ENCODE results near the gene PRKCH.
"Not testable (repeated sequence)": the region's sequence is repeated elsewhere in the genome, so short reads cannot be mapped to it uniquely, and the experiment has no call there.

PRKCH gene

DNA sequence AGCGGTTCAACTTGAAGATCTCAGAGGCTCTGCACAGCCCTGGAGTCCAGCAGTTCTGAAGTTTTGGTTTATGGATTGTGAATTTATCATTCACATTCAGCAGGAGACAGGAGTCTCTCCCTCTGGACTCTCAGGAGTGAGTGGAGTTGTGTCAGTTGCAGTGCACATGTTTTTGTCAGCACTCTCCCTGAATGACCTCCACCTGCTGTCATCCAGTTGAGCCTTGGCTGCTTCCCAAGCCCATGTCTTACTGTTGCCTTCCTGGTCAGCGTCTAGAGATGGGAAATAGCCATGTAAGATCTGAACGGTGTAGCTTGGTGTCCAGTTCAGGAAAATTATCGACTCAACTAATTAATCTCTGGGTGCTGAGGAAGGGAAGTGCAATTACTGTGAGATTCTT lies 133.2 kb downstream of the PRKCH start:
- DNase-seq (ENCODE audit: low read depth in 2 of 2) = no peak

DNA sequence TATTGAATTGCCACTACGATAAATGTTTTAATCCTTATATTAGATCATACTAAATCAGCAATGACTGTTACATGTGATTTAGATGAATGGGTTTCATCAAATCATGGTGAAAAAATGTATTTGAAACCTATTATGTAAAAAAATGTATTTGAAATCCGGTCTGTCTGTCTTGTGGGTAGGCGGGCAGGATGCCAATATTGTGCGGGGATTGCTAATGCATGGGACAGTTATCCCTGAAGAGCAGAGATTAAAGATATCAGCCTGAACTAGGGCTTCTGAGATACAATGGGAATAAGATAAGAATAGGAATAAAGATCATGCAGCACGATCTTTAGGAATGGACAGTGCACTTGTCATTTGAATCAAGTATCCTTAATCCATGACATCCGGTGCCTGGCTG lies 134.0 kb downstream of the PRKCH start:
- DNase-seq (ENCODE audit: low read depth in 2 of 2) = no peak

- peak in 1 of 2 experiments; percentile 33 for DNase-seq (ENCODE audit: low read depth in 2 of 2)
Observed at GRCh38 chr14:61456720-61457119, 135.3 kb downstream of the PRKCH start.

- DNase-seq (ENCODE audit: low read depth in 2 of 2) = no peak
Observed at GRCh38 chr14:61458766-61459165, 137.4 kb downstream of the PRKCH start.

GRCh38 chr14:61459229-61459628 lies 137.8 kb downstream of the PRKCH start:
- no peak for DNase-seq (ENCODE audit: low read depth in 2 of 2)

GRCh38 chr14:61460063-61460462 lies 138.7 kb downstream of the PRKCH start:
- DNase-seq (ENCODE audit: low read depth in 2 of 2) = no peak

DNA sequence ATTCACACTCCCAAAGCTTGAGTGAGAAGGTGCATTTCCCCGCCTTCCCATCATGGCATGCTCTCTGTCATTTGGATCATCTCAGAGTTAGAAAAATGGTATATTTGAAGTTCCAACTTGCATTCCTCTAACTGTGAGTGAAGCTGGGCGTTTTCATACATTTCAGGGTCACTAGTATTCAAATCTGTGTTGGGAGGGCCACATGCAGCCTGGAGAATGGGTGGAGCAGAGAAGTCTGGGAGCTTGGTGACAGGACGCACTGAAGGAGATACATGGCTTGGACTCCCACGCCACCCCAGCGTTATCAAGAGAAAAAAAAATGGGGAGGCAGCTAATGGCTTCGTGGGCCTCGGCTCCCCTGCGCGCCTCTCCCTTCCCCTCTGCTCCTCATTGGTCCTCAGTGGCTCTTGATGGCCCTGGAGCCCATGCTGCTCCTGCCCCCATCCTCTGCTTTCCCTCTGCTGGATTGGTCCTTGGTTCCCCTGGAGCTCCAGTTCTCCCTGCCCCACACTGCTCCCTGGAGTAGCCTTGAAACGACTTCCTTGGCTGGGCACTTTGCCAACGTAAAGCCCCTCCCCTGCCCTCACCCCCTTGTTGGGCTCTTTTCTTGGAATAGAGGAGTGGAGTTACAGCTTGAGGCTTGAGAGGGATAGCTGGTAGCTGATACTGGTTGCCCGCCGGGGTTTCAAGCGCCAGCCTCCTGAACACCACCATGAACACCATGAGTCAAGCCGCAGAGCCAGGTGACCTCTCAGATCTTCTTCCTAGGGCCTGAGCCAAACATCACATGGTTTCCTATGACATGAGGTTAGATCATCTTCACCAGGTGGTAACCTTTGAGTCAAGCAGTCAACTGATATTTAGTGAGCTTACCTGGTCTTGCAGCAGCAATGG lies 139.6 kb downstream of the PRKCH start:
- no peak for DNase-seq (ENCODE audit: low read depth in 2 of 2)

DNA sequence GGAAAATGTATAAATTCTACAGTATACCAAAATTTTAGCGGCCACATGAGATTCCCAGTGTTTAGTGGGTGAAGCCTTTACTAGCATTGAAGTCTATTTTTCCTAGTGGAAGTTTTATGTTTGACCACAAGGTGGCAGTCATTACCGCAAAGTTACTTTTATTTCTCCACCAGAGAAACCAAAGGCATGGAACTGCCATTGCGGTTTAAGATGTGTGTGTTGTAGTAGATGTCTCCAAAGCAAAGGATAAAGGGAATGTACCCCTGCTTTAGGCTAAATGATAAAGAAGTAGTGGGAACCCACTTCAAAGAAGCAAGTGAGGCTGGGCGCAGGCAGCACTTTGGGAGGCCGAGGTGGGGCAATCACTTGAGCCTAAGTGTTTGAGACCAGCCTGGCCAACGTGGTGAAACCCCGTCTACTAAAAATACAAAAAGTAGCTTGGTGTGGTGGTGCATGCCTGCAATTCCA lies 140.5 kb downstream of the PRKCH start:
- DNase-seq (ENCODE audit: low read depth in 2 of 2) = peak; percentile 45 to 51

DNA sequence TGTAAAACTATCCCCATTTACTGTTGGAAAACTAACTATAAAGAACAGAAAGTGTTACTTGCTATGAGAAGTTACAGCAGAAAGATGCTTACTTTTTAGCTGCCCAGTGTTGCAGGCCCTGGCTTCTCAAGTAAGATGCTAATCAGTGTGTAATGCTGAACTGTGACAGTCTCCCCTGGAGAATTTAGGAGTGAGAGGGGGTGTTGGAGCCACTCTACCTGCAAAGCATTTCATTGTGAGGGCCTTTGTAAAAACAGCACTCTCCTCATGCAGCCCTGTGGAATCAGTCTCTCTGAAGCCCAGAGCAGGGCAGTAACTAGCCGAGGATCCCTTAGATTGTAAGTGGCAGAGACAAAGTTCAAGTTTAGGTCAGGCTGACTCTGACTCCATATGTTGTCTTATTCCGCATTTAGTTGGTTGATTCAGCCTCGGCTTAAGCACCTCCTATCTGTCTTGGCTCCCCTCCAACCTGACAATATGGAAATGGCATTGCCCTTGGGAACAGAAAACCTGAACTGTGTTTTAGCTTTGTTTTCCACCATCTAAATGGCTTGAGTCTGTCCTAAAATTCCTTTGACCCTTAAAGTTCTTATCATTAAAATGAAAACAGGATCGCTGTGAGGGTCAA lies 141.3 kb downstream of the PRKCH start:
- DNase-seq (ENCODE audit: low read depth in 2 of 2) = peak; percentile 53 to 67

DNA sequence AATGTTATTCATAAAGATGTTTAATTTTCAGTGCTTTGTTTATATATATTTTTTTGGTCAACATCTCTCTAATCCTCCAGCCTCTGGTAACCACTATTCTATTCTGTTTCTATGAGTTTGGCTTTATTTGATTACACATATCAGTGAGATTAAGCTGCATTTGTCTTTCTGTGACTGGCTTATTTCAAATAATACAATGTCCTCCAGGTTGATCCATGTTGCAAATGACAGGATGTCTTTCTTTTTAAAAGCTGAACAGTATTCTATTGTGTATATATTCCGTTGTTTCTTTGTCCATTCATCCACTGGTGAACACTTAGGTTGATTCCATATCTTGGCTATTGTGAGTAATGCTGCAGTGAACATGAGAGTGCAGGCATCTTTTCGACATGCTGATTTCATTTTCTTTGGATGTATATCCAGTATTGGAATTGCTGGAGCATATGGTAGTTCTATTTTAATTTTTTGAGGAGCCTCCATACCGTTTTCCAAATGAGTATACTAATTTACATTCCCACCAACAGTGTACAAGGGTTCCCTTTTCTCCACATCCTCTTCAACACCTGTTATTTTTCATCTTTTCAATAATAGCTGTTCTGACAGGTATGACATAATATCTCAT lies 142.4 kb downstream of the PRKCH start:
- no peak for DNase-seq (ENCODE audit: low read depth in 2 of 2)

DNA sequence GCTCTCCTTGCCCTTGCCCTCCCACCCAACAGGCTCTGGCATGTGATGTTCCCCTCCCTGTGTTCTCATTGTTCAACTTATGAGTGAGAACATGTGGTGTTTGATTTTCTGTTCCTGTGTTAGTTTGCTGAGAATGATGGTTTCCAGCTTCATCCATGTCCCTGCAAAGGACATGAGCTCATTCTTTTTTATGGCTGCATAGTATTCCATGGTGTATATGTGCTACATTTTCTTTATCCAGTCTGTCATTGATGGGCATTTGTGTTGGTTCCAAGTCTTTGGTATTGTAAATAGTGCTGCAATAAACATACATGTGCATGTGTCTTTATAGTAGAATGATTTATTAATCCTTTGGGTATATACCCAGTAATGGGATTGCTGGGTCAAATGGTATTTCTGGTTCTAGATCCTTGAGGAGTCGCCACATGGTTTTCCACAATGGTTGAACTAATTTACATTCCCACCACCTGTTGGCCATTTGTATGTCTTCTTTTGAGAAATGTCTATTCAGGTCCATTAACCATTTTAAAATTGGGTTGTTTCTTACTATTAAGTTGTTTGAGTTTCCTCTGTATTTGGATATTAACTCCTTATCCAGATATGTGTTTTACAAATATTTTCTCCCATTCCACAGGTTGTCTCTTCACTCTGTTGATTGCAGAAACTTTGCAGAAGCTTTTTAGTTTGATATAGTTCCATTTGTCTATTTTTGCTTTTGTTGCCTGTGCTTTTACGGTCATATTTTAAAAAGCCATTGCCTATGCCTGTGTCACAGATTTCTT lies 143.4 kb downstream of the PRKCH start:
- not testable (repeated sequence) for DNase-seq (ENCODE audit: low read depth in 2 of 2)

DNA sequence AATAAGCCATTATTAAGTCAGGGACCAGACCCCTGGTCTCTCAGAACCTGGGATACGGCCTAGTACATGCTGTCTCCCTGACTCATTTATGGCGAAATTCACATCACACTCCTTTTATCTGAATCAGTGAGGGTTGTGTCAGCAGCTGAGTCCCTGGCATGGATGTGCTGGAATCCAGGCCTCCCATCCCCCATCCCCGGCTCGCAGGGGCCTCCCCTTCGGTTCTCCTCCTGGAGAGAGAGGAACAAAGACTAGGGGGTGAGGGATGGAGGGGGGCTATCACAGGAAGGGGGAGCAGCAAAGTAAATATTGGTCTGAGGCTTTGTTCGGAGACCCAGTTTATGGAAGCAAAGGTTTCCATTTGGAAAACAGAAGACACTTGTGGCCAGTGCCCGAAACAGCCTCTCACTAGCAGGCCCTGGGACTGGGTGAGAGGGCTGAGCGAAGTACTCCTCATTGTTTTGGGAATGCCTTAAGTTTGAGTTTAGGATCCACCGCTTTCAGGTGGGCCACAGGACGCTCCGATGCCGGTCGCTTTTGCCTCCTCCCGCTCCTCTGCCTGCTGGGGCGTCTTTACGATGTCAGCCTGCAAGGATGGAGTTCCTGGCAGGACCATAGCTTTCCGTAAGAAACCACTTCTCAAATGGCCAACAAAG lies 145.0 kb downstream of the PRKCH start:
- DNase-seq (ENCODE audit: low read depth in 2 of 2) = peak; percentile 91 to 92

- DNase-seq (ENCODE audit: low read depth in 2 of 2) = no peak
Observed at GRCh38 chr14:61466905-61467280, 145.5 kb downstream of the PRKCH start.

DNA sequence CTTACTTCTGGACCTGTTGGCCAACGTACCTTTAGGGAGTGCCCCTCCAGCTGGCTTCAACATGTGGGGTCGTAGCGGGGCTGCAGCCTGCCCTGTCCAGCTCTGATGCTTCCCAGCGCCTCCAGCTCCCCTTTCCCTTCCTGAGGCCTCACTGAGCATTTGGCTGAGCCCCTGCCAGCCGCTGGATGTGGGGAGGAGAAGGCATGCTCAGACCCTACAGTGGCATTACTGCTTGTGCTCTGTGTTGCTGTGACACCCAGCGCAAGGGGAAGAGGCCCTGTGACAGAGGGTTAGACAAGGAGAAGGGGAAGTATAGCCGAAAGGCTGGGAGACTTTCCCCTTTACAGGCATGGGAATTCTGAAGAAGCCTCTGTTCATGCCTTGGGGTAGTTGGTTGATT lies 145.9 kb downstream of the PRKCH start:
- no peak for DNase-seq (ENCODE audit: low read depth in 2 of 2)

GRCh38 chr14:61468063-61468825 lies 146.9 kb downstream of the PRKCH start:
- no peak for DNase-seq (ENCODE audit: low read depth in 2 of 2)

DNA sequence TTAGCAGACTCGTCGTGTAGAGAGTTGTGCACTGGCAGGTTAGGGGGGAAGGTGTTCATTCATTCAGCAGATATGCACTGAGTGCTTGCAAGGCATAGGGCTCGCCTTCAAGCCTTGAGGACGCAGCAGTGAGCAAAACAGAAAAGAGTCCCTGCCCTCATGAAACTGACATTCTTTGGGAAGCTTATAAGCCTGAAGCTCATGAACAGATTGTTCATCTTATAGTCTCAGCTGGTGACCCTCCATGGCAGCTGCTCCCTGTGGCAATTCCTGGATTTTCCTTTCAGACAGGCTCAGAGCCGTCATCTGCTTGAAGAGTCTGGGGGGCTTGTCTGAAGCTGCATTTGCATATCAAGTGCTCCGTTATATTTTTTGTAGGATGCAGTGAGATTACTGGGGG lies 148.4 kb downstream of the PRKCH start:
- no peak for DNase-seq (ENCODE audit: low read depth in 2 of 2)

- DNase-seq (ENCODE audit: low read depth in 2 of 2) = peak; percentile 97 to 98
Observed at GRCh38 chr14:61470261-61470960, 149.0 kb downstream of the PRKCH start.

- no peak for DNase-seq (ENCODE audit: low read depth in 2 of 2)
Observed at GRCh38 chr14:61470961-61471293, 149.5 kb downstream of the PRKCH start.

DNA sequence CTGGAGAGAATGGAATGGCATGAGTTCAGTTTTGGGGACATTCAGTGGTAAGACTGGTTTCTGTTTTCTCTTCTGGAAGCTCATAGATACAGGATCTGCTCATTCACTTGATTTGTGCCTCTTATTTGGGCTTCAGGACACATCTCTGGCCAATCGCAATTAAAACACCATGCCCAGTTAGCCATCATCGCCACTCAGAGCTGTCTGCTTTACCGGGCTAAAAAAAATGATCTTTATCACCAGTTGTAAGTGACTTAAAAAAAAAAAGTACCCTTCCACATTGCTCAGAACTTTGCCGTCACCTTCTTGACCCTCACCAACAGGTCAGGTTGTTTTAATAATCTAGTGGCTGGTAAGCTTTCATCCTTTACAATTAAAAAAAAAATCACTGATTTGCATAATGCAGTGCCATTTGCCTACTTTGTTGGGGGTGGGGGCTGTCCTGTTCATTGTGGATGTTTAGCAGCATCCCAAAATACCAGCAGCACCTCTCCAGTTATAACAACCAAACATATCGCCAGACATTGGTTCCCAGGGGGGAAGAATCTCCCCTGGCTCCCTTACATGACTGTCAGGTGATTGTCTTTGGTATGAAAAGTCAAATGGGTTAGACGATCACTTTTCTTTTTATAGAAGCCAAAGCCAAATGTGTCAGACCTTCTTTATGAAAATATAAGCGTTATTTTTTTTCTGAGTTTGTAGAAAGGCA lies 150.1 kb downstream of the PRKCH start:
- DNase-seq (ENCODE audit: low read depth in 2 of 2) = no peak

Measured in fibroblast of skin of left biceps (primary cell).